Measurements from ENCODE around the gene L3MBTL4.

DNA sequence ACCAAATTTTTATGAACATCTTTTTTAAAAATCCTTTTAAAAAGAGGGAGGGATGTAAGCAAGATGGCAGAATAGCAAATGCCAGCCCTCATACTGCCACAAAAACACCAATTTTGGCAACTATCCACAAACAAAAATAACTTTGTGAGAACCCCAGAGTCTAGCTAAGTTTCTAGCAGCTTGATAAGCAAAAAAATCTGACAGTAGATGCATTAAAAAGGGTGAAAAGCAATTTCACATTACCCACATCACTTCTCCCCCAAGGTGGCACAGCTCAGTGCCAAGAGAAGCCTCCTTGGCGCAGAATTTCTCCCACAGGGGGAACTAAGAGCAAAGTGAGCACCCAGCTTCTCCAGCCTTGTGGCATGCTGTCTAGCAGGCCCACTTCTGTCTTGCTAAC is 74.6 kb downstream of the L3MBTL4 start:
- TF ChIP-seq GATA2 (IDR thresholded peaks at IDR 0.05; ENCODE audit: low read depth, low read length): no peak
- no peak for TF ChIP-seq GATA3 (IDR thresholded peaks at IDR 0.05; ENCODE audit: low read depth, low read length)
